Measurements from ENCODE around the gene ERC1. TPM values are rescaled to one million over a fixed set of nuclear protein-coding genes. Genes with fewer than 3 reads are reported as not detected.

Gene ERC1
- total RNA-seq, 4 donors from 2014 or later = 28.9 to 106 (median 43.6) TPM

DNA sequence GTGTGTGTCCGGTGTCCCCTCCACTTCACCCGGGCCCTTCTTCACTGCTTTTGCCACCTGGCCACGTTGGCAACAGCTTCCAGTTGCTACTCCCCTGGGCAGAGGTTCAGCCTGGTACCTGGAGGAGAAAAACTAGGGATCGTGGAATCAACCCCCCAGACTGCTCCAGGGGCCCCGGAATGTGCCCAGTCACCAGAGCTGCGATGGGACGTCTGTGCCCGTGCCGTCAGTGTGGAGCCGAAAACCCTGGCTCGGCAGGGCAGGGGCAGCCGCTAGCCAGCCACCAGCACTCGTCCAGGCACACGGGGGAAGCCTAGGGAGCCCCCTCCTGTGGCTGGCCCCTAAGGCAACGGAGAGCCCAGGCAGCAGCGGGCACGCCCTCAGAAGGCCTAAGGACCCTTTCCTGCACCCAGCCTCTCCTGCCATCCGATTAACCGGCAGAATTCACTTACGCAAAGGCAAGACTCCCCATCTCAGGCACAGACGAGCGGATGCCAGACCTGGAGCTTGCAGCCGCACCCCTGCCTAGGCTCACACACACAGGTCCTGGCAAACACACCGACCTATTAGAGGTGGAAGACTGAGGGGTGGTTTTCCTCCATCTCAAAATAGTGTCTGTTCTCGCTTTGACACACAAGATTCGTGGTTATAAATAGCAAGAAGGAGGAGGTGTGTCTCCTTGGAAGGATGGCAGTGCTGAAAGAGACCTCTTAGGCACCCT lies 540.8 kb downstream of the ERC1 start:
- H3K36me3 ChIP-seq = no peaks in the 10 kb centered on the region
- no peaks in the 10 kb centered on the region for H3K4me1 ChIP-seq
- peaks cover 0 to 4% of the 10 kb centered on the region in 2 donors for H3K27me3 ChIP-seq
- DNase-seq = no peak
- peak overlapping the region; percentile 39 to 54 for H3K4me3 ChIP-seq
- TF ChIP-seq POLR2A (IDR thresholded peaks at IDR 0.05) = no peak
- TF ChIP-seq, protein P1, sequence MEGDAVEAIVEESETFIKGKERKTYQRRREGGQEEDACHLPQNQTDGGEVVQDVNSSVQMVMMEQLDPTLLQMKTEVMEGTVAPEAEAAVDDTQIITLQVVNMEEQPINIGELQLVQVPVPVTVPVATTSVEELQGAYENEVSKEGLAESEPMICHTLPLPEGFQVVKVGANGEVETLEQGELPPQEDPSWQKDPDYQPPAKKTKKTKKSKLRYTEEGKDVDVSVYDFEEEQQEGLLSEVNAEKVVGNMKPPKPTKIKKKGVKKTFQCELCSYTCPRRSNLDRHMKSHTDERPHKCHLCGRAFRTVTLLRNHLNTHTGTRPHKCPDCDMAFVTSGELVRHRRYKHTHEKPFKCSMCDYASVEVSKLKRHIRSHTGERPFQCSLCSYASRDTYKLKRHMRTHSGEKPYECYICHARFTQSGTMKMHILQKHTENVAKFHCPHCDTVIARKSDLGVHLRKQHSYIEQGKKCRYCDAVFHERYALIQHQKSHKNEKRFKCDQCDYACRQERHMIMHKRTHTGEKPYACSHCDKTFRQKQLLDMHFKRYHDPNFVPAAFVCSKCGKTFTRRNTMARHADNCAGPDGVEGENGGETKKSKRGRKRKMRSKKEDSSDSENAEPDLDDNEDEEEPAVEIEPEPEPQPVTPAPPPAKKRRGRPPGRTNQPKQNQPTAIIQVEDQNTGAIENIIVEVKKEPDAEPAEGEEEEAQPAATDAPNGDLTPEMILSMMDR (IDR thresholded peaks at IDR 0.05) = no peak
- no peaks in the 10 kb centered on the region for H3K9me3 ChIP-seq
- H3K27ac ChIP-seq = no peak overlapping the region
- intact Hi-C loops (cut with DNase I; ENCODE audit: low total_unique reads) = no loop called here

DNA sequence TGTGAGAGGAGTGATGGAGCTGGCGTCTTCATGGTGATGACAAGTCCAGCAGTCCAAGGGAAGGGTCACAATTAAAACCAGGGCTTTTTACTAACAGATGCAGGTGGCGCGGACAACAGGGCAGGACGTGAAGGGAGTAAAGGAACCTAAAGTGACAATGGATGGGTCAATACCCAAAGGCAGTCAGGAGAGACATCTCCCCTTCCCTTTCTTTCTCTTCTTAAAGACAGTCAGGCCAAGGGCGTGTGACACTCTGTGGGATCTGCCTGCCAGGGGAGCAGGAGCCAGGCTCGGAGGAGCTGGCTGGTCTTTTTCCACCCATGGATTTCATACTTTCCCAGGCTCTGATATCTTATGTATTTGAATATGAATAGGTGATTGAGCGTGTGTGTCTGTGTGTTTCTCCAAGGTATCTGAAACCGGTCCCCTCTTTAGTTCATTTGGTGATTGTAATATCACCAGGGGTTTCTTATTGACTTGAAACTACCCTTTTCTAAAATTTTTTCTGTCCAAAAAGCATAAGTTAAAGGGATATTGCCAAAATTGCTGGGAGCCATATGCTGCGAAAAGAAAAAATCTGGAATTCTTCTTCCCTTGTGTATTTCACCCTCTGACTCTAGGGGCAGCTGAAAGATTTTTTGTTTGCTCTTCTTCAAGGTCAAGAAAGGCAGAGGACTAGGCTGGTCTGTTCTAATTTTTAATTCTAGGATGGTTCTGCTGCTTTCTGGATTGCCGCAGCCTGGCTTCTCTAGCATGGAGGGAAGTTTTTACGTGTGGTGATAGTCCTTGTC lies 541.5 kb downstream of the ERC1 start:
- H3K9me3 ChIP-seq = no peaks in the 10 kb centered on the region
- H3K4me1 ChIP-seq = no peaks in the 10 kb centered on the region
- no peak overlapping the region for H3K4me3 ChIP-seq
- H3K27ac ChIP-seq = no peak overlapping the region
- DNase-seq = no peak
- TF ChIP-seq, protein P1 (IDR thresholded peaks at IDR 0.05) = no peak
- no peak for TF ChIP-seq POLR2A (IDR thresholded peaks at IDR 0.05)
- H3K27me3 ChIP-seq = peaks cover 0 to 4% of the 10 kb centered on the region in 2 donors
- intact Hi-C loops (cut with DNase I; ENCODE audit: low total_unique reads) = no loop called here
- no peaks in the 10 kb centered on the region for H3K36me3 ChIP-seq

DNA sequence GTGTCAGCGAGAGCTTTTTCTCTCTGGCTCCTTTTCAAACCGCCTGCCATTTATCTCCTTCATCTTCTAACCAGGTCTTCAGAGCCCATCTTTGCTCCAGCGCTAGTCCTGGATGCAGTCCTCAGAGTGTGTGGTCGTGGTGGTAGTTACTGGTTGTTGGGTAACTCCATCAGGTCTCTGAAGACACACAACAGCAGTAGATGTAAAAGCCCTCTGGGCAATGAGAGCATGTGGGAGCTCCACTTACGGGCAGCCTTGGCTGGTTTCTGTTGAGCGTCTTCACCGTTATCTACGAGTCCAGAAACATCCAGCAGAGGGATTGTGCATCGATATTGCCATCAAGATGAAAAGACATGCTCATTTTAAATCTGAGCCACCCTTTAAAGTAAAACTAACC lies 542.2 kb downstream of the ERC1 start:
- Histone ChIP-seq H3K4me1 (no peaks in the 10 kb centered on the region), H3K27ac (no peak overlapping the region), H3K4me3 (no peak overlapping the region), H3K9me3 (no peaks in the 10 kb centered on the region), H3K27me3 (peaks cover 0 to 4% of the 10 kb centered on the region in 2 donors), H3K36me3 (no peaks in the 10 kb centered on the region)
- intact Hi-C loops (cut with DNase I; ENCODE audit: low total_unique reads) = no loop called here
- DNase-seq = no peak
- TF ChIP-seq POLR2A (IDR thresholded peaks at IDR 0.05) = no peak

DNA sequence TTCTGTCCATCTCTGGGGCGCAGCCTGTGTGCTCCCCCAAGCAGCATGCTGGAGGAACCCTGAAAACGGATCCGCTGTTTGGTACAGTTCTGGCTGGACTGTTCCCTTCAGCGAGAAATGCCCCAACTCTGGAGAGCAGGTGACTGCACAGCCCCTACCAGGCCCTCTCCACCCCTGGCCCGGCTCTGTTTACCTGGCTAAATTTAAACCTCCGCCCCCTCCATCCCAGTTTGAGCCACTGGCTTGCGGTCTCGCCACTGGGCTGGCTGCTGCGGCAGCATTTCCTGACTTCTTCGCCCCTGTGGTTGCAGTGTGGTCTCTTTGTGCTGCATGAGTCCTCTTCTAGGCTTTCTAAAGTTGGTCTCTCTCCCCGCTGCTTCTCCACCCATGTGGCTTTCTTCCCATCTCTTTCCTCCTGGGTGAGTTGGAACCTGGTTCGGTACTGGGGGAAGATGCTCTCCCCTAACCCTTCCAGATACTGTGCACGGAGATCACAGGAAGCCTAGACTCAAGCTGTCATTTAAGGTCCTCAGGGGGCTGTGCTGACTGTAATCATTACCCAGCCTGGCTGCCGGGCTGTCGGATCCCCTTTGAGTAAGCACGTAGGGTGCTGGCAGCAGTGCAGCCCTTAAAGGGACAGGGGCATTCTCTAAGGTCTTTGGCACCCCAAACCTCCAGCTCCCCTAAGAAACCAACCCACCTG lies 542.7 kb downstream of the ERC1 start:
- Histone ChIP-seq H3K4me1 (no peaks in the 10 kb centered on the region), H3K9me3 (no peaks in the 10 kb centered on the region), H3K27me3 (peaks cover 0 to 4% of the 10 kb centered on the region in 2 donors), H3K27ac (no peak overlapping the region), H3K36me3 (no peaks in the 10 kb centered on the region), H3K4me3 (no peak overlapping the region)
- TF ChIP-seq, protein P1 (IDR thresholded peaks at IDR 0.05) = no peak
- TF ChIP-seq POLR2A (IDR thresholded peaks at IDR 0.05) = no peak
- DNase-seq = no peak
- intact Hi-C loops (cut with DNase I; ENCODE audit: low total_unique reads) = no loop called here

DNA sequence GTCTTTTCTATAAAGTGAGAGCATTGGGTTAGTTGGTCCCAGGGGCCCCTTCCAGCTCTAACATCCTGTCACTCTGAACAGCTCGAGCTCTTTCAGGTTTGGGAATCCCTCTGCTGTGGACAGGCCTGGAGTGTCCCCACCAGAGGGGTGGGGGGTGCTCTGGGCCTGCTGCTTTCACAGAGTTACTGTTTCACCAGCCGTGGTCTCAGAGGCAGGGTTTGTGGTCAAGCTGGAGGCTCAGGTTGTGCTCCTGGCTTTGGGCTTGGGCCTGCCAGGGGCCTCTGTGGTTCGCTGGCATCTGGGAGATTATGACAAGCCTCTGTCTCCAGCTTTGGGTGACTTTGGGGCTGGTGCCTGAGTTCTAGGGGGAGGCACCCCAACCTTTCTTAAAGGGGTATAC lies 543.7 kb downstream of the ERC1 start:
- Histone ChIP-seq H3K9me3 (no peaks in the 10 kb centered on the region), H3K27ac (no peak overlapping the region), H3K4me3 (no peak overlapping the region), H3K36me3 (no peaks in the 10 kb centered on the region), H3K27me3 (peaks cover 0 to 3% of the 10 kb centered on the region in 2 donors), H3K4me1 (no peaks in the 10 kb centered on the region)
- TF ChIP-seq, protein P1 (IDR thresholded peaks at IDR 0.05) = no peak
- no peak for TF ChIP-seq POLR2A (IDR thresholded peaks at IDR 0.05)
- no peak for DNase-seq
- intact Hi-C loops (cut with DNase I; ENCODE audit: low total_unique reads) = no loop called here

All from uterus (tissue), 4 donors.